Neural cell (in vitro differentiated cells): ENCODE measurements around the gene MCC. TPM values are rescaled to one million over a fixed set of nuclear protein-coding genes. Genes with fewer than 3 reads are reported as not detected.

ENCODE experiments used
- H2AFZ ChIP-seq: fragments of 200-600, 300-800 bp; sonication (generic), shearing (Covaris generic); 2 replicates; pipeline ENCODE4 v1.6.0; 2014; ENCODE audit warnings: low read depth, mild to moderate bottlenecking, antibody characterized with exemption, low read length, moderate library complexity
- H3F3A ChIP-seq: fragments of 200-600 bp; shearing (Covaris generic); 2 replicates; pipeline ENCODE4 v1.6.1; 2016; ENCODE audit warnings: mild to moderate bottlenecking, moderate library complexity, mixed read lengths, antibody characterized with exemption, low read length; ENCODE audit not compliant: insufficient read depth, poor library complexity, severe bottlenecking
- H3K27ac ChIP-seq: fragments of 200-600, 300-800 bp; sonication (generic), shearing (Covaris generic); 2 replicates; pipeline ENCODE4 v1.5.1; 2014; ENCODE audit warnings: mild to moderate bottlenecking, low read length, moderate library complexity
- H3K27me3 ChIP-seq: fragments of 300-800, 200-600 bp; sonication (generic), shearing (Covaris generic); 2 replicates; pipeline ENCODE4 v1.6.0; 2014; ENCODE audit warnings: mild to moderate bottlenecking, low read depth, low read length, moderate library complexity; ENCODE audit not compliant: insufficient read depth
- H3K36me3 ChIP-seq: fragments of 300-800, 200-600 bp; sonication (generic), shearing (Covaris generic); 2 replicates; pipeline ENCODE4 v1.5.1; 2014; ENCODE audit warnings: mild to moderate bottlenecking, antibody characterized with exemption, low read length, moderate library complexity; ENCODE audit not compliant: insufficient read depth
- H3K4me2 ChIP-seq: fragments of 300-800, 200-600 bp; sonication (generic), shearing (Covaris generic); 2 replicates; pipeline ENCODE4 v1.6.0; 2014; ENCODE audit warnings: mild to moderate bottlenecking, low read length
- H3K4me3 ChIP-seq: fragments of 300-800, 200-600 bp; sonication (generic), shearing (Covaris generic); 2 replicates; pipeline ENCODE4 v1.5.1; 2014; ENCODE audit warnings: mild to moderate bottlenecking, low read length, moderate library complexity
- H3K79me2 ChIP-seq: fragments of 200-600 bp; shearing (Covaris generic); replicated peaks from 2 replicates; pipeline ENCODE4 v1.6.0; 2014; ENCODE audit warnings: mild to moderate bottlenecking, low read length, moderate library complexity; ENCODE audit not compliant: insufficient read depth
- H3K9ac ChIP-seq: fragments of 300-800, 200-600 bp; sonication (generic), shearing (Covaris generic); 2 replicates; pipeline ENCODE4 v1.6.1; 2016; ENCODE audit warnings: mild to moderate bottlenecking, low read length, mixed read lengths
- H3K9me2 ChIP-seq: fragments of 200-600 bp; shearing (Covaris generic); 2 replicates; pipeline ENCODE4 v1.6.1; 2016; ENCODE audit warnings: mild to moderate bottlenecking, low read length, mixed read lengths; ENCODE audit not compliant: insufficient read depth
- H3K9me3 ChIP-seq: fragments of 200-600, 300-800 bp; sonication (generic), shearing (Covaris generic); 2 replicates; pipeline ENCODE4 v1.6.1; 2016; ENCODE audit warnings: mild to moderate bottlenecking, mixed run types, low read length, moderate library complexity, mixed read lengths
- H4K20me1 ChIP-seq: fragments of 200-600 bp; shearing (Covaris generic); 2 replicates; pipeline ENCODE4 v1.6.1; 2016; ENCODE audit warnings: mild to moderate bottlenecking, mixed run types; ENCODE audit not compliant: insufficient read depth
- CTCF ChIP-seq: fragments of 450-650 bp; IDR thresholded peaks from 2 replicates; pipeline ENCODE4 v1.5.1; 2014; ENCODE audit warnings: antibody characterized with exemption, mild to moderate bottlenecking, moderate library complexity; ENCODE audit not compliant: poor library complexity, severe bottlenecking
- EP300 ChIP-seq: fragments of 450-650 bp; conservative IDR thresholded peaks from 2 replicates; pipeline ENCODE4 v1.6.1; 2014; ENCODE audit warnings: antibody characterized with exemption, mild to moderate bottlenecking, moderate library complexity; ENCODE audit not compliant: poor library complexity, severe bottlenecking
- EZH2 ChIP-seq: fragments of 200-600, 300-800 bp; shearing (Covaris generic), sonication (generic); IDR thresholded peaks from 2 replicates; pipeline ENCODE4 v1.6.1; 2014; ENCODE audit warnings: antibody characterized with exemption, low read length, borderline replicate concordance, mild to moderate bottlenecking; ENCODE audit not compliant: insufficient read depth, poor library complexity, severe bottlenecking
- MXI1 ChIP-seq: fragments of 450-650 bp; conservative IDR thresholded peaks from 2 replicates; pipeline ENCODE4 v1.6.1; 2014; ENCODE audit warnings: antibody characterized with exemption, mild to moderate bottlenecking; ENCODE audit not compliant: poor library complexity, severe bottlenecking
- POLR2AphosphoS5 ChIP-seq: IDR thresholded peaks from 2 replicates; pipeline ENCODE4 v1.6.1; 2012
- RAD21 ChIP-seq: fragments of 450-650 bp; conservative IDR thresholded peaks from 2 replicates; pipeline ENCODE4 v1.6.1; 2014; ENCODE audit warnings: antibody characterized with exemption, mild to moderate bottlenecking, moderate library complexity
- REST ChIP-seq: IDR thresholded peaks from 2 replicates; pipeline ENCODE4 v1.6.1; 2012; ENCODE audit warnings: borderline replicate concordance
- SMC3 ChIP-seq: fragments of 450-650 bp; conservative IDR thresholded peaks from 2 replicates; pipeline ENCODE4 v1.6.1; 2014; ENCODE audit warnings: antibody characterized with exemption, mild to moderate bottlenecking, moderate library complexity; ENCODE audit not compliant: poor library complexity
- TAF1 ChIP-seq: IDR thresholded peaks from 2 replicates; pipeline ENCODE4 v1.6.1; 2012; ENCODE audit warnings: low read depth
- polyA plus RNA-seq: library from polyadenylated mRNA; depleted of rRNA; stranded (reverse); fragments of >200 nt; gene quantifications from 2 replicates; pipeline ENCODE4 v1.2.3, GENCODE V29; 2014

MCC gene
- polyA plus RNA-seq, 1 donor from 2014 or later, result 2.2 TPM

- no peak overlapping the region for H2AFZ ChIP-seq
- H3K9me2 ChIP-seq, result no peaks in the 10 kb centered on the region
- no peaks in the 10 kb centered on the region for H3K9me3 ChIP-seq
- no peak overlapping the region for H3K9ac ChIP-seq
- H3K4me2 ChIP-seq, result no peak overlapping the region
- no peak overlapping the region for H3K27ac ChIP-seq
- no peaks in the 10 kb centered on the region for H3F3A ChIP-seq
- no peak for TF ChIP-seq MXI1
- no peak overlapping the region for H3K4me3 ChIP-seq
- H4K20me1 ChIP-seq, result no peaks in the 10 kb centered on the region
- H3K79me2 ChIP-seq, result no peaks in the 10 kb centered on the region
- H3K27me3 ChIP-seq, result no peaks in the 10 kb centered on the region
- H3K36me3 ChIP-seq, result no peaks in the 10 kb centered on the region
Measured at GRCh38 chr5:113218906-113219517, 269.2 kb downstream of the MCC start.

- Histone ChIP-seq H3K79me2 (no peaks in the 10 kb centered on the region), H3K27me3 (no peaks in the 10 kb centered on the region), H3K27ac (no peak overlapping the region), H3K4me2 (no peak overlapping the region), H3K36me3 (no peaks in the 10 kb centered on the region), H4K20me1 (no peaks in the 10 kb centered on the region), H3K9ac (no peak overlapping the region), H3K4me3 (no peak overlapping the region), H3K9me3 (no peaks in the 10 kb centered on the region), H3F3A (no peaks in the 10 kb centered on the region), H3K9me2 (no peaks in the 10 kb centered on the region), H2AFZ (no peak overlapping the region)
- no peak for TF ChIP-seq TAF1
- TF ChIP-seq REST, result no peak
- no peak for TF ChIP-seq CTCF
- no peak for TF ChIP-seq MXI1
- no peak for TF ChIP-seq EP300
- TF ChIP-seq POLR2AphosphoS5, result no peak
- TF ChIP-seq RAD21, result no peak
- TF ChIP-seq SMC3, result no peak
- no peak for TF ChIP-seq EZH2
Measured at GRCh38 chr5:113218200-113218599, 270.1 kb downstream of the MCC start.
